ENCODE data around the gene PSENEN.
"Not testable (repeated sequence)": the region's sequence is repeated elsewhere in the genome, so short reads cannot be mapped to it uniquely, and the experiment has no call there.

PSENEN gene

DNA sequence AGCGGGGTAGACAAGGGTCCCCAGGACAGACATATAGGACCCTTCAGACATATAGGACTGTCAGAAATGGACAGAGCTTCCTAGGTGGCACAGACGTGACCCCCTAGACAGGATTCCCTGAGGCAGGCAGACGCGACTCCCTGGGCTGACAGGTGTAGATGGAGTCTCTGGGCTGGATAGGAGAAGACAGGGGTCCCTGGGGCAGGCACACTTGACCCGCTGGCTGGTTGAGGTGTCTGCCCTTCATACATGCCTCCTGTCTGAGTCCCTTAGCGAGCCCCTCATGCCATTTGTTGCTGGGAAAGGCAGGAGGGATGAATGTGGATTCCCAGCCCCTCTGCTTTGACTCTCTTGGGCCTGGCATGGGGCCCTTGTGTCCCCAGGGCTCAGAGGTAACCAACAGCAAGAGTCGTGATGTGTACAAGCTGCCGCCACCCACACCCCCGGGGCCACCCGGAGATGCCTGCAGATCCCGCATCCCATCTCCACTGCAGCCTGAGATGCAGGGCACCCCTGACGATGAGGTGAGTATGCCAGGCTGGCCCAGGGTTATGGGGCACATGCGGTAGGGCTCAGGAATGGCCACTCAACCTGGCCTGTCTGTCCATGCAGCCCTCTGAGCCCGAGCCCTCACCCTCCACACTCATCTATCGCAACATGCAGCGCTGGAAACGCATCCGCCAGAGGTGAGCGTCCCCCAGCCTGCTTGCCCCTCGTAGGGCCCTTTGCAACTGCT, 8.4 kb downstream of the PSENEN start:
- no peak for DNase-seq

- DNase-seq = no peak
Measured at GRCh38 chr19:35754370-35755130, 9.1 kb downstream of the PSENEN start.

GRCh38 chr19:35755131-35755549, 9.7 kb downstream of the PSENEN start:
- no peak for DNase-seq

- no peak for DNase-seq
Measured at GRCh38 chr19:35755550-35756376, 10.3 kb downstream of the PSENEN start.

GRCh38 chr19:35756377-35757230, 11.2 kb downstream of the PSENEN start, which contains the start of gene HSPB6:
HSPB6 (minus strand) TSS chr19:35757029; CDS start chr19:35757008, 21 bp downstream.
- DNase-seq = no peak

GRCh38 chr19:35757231-35757748, 11.8 kb downstream of the PSENEN start:
- DNase-seq = peak; percentile 89

DNA sequence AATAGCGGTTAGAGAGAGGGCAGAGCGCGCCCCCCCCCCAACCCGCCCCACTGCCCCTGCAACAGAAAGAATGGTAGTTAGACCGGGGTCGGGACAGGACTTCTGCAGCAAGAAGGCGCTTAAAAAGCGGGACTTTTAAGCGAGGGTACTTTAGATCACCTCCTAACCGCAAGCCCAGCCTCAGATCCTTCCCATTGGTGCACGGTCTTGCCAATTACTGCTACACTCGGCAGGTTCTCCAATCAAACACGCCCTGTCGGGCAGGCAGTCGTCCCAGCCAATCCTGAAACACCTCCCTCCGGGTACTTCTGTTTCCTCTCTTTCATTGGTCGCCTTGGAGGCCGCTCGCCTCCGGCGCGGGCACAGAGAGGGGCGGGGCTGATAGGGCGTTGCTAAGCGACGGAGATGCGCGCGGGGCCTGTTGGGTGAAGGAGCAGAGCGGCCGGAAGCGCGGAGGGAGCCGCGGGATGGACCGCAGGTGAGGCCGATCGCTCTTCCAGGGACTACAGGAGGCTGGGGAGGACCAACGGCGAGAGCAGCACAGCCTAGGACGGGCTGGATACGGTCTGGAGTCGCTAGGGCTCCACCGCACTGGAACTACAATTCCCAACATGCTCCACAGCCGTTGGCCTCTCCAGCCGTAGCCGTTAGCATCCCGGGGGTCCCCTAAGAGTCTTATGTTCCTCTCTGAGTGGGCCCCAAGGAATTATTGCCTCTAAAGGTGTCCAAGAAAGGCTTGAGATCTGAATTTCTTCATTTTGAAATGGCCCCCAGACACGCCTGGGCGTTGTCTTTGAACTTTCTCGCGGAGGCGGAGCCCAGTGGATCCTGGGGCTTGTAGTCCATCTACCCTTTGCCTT, 12.5 kb downstream of the PSENEN start, which contains the start of gene PROSER3:
Gene PROSER3, plus strand, starts transcription at position 428 of the 860 bp plus-strand sequence. Its CDS starts 40 bp downstream, at position 468.
- peak; percentile 98 for DNase-seq

DNA sequence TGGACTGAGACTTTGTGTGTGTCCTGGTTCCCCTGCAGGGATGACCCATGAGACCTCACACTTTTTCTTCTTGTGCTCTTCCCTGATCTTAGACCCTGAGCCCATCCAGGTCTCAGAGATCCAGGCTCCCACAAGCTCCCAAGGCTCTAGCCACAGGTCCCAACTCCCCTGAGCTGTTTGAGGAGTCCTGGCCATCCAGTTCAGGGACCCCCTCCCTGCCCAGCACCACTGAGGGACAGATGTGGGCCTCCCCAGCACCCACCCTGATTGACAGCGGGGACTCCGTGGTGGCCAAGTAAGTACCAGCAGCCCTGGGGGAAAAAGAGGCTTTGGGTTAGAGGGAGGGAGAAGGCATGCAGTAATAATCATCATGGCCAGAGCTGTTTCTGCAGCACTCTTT, 14.2 kb downstream of the PSENEN start:
- DNase-seq = no peak

- DNase-seq = no peak
Measured at GRCh38 chr19:35760711-35761349, 15.4 kb downstream of the PSENEN start.

DNA sequence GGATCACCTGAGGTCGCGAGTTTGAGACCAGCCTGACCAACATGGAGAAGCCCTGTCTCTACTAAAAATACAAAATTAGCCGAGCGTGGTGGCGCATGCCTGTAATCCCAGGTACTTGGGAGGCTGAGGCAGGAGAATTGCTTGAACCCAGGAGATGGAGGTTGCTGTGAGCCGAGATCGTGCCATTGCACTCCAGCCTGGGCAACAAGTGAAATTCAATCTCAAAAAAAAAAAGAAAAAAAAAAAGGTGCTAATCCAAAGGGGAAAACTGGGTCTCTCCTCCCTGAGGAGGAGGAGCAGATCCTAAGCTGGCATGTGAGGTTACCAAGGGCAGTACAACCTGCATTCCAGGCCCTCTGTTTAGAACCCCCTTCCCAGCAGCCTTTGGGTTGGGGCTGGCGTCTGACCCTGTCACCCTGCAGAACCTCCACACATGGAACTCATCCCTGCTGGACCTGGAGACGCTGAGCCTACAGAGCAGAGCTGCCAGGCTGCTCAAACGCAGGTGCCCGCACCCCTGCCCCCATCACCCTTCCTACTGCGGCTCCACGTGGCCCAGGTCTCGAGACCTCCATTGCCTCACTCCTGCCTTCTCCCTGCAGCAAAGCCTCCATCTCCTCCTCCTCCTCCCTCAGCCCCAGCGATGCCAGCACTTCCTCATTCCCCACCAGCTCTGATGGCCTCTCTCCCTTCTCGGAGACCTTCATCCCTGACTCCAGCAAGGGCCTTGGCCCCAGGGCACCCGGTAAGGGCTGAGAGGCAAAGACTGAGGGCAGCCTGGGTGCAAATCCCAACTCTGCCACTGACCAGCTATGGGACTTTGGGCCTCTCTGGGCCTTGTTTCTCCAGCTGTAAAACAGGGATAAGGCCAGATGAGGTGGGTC, 19.2 kb downstream of the PSENEN start:
- DNase-seq = no peak

DNA sequence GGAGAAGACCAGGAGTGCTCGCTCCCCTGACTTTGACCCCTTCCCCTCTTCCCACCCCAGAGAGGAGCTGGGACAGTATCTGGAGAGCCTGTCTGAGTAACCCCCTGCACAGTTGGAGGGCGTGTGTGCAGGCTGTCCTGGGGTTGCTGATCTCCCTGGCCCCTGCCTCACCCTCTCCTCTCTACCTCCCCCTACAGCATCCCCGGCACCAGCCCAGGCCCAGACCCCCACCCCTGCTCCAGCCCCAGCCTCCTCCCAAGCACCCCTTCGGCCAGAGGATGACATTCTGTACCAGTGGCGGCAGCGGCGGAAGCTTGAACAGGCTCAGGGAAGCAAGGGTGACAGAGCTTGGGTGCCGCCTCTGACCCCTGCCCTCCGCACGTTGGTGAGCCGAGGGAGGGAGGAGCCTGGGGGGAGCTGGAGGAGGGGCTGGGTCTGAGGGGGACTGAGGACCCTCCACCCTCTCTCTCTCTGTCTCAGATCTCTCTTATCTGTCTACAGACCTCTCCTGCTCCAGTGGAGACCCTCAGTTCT, 21.2 kb downstream of the PSENEN start:
- DNase-seq = no peak

DNA sequence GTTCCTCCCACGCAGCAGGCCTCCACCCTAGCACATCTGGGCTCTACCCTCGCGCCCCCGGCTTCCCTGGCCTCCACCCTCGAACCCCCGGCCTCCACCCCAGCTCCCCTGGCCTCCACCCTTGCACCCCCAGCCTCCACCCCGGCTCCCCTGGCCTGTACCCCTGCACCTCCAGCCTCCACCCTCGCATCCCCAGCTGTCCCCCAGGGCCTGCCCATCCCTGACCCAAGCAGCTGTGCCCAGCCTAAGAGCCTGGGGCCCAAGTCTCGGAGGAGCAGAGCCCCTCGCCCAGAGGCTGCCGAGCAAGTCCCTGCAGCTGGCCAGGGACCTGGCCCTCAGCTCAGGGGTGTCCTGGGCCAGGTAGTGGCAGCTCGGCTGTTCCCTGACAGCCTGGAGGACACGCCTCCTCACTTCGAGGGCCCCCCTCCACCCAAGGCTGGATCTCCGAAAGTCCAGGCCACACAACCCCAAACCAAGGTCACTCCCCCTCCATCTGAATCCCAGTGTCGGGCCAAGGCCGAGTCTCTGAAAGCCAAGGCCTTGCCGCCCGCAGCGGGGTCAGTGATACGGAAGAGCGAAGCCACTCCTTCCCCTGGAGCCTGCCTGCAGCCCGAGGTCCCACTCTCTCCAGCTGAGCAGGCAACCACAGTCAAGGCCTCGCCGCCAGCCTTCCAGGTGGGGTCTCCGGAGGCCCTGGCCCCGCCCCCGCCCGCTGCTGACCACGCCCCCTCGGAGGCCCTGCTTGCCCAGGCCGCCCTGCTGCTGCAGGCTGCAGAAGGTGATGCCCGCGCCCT, 22.0 kb downstream of the PSENEN start:
- DNase-seq = no peak

GRCh38 chr19:35768082-35768421, 22.6 kb downstream of the PSENEN start:
- no peak for DNase-seq

- DNase-seq = not testable (repeated sequence)
Measured at GRCh38 chr19:35772362-35772761, 26.9 kb downstream of the PSENEN start.

DNA sequence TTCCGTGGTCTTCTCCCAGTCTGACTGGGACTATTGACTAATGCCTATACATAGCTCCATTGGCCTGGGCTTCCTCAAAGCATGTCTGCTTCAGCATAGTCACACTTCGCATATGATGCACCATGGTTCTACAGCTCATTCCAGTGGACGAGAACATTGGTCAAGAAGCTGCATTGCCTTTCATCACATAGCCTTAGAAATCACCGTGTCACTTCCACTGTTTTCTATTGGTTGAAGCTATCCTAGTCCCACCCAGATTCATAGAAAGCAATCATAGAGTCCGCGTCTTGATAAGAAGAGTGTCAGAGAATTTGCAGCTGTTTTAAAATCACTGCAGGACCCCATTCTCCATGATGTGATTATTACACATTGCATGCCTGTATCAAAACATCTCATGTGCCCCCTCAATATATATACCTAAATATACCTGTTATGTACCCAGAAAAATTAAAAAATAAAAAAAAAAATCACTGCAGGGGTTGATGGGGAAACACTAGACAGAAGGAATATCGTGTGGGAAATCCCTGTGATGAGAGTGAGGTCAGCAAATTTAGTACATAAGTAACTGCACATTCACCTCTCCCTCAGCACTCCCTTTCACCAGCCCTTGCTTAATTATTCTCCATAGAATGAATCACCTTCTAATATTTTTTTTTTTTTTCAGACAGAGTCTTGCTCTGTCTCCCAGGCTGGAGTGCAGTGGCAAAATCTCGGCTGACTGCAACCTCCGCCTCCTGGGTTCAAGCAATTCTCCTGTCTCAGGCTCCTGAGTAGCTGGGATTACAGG, 27.8 kb downstream of the PSENEN start:
- no peak for DNase-seq

- DNase-seq = no peak
Measured at GRCh38 chr19:35774274-35775045, 29.0 kb downstream of the PSENEN start.

- no peak for DNase-seq
Measured at GRCh38 chr19:35775046-35775297, 29.5 kb downstream of the PSENEN start.
